Esophagus muscularis mucosa (tissue), 4 donors: ENCODE measurements around the gene FBXO5. TPM values are rescaled to one million over a fixed set of nuclear protein-coding genes. Genes with fewer than 3 reads are reported as not detected.

Experiments used
- DNase-seq: peaks from one replicate; pipeline ENCODE4 v3.0.0-alpha.2; 2017; ENCODE audit errors: extremely low spot score
- H3K27ac ChIP-seq, 4 donors: fragments of 200-600 bp; sonication (generic); replicated peaks in 1 of 4; 1 replicate in 3 of 4; 2 replicates in 1 of 4; pipeline ENCODE4 v1.5.1; 2016 to 2019; ENCODE audit warnings: mild to moderate bottlenecking in 1 of 4
- H3K27me3 ChIP-seq, 4 donors: fragments of 200-600 bp; sonication (generic); one replicate each; pipeline versions ENCODE4 v1.5.1 to v1.6.0; 2016 to 2019
- H3K36me3 ChIP-seq, 4 donors: fragments of 200-600 bp; sonication (generic); one replicate each; pipeline ENCODE4 v1.5.1; 2016 to 2019
- H3K4me1 ChIP-seq, 4 donors: fragments of 200-600 bp; sonication (generic); one replicate each; pipeline ENCODE4 v1.5.1; 2016 to 2019
- H3K4me3 ChIP-seq, 4 donors: fragments of 200-600 bp; sonication (generic); 1 replicate in 2 of 4; 2 replicates in 2 of 4; pipeline ENCODE4 v1.5.1; 2016 to 2019; ENCODE audit warnings: mild to moderate bottlenecking in 4 of 4, moderate library complexity in 1 of 4
- H3K9me3 ChIP-seq, 4 donors: fragments of 200-600 bp; sonication (generic); 1 replicate in 3 of 4; 2 replicates in 1 of 4; pipeline ENCODE4 v1.5.1; 2016 to 2019
- CTCF ChIP-seq, 3 experiments: fragments of 200-600 bp in 2 of 3; fragments of 450-650 bp in 1 of 3; sonication (generic) in 2 of 3; IDR thresholded peaks; one replicate each; pipeline ENCODE4 v1.5.1; 2017 to 2019; ENCODE audit warnings: antibody characterized with exemption in 3 of 3, mild to moderate bottlenecking in 2 of 3, moderate library complexity in 1 of 3
- EP300 ChIP-seq: sonication (generic); formaldehyde crosslinking; IDR thresholded peaks from one replicate; pipeline ENCODE4 v1.6.1; 2017; ENCODE audit warnings: antibody characterized with exemption
- POLR2A ChIP-seq: fragments of 450-650 bp; IDR thresholded peaks from one replicate; pipeline ENCODE4 v1.6.1; 2017; ENCODE audit warnings: antibody characterized with exemption, moderate library complexity, mild to moderate bottlenecking, low read depth
- POLR2AphosphoS5 ChIP-seq, 2 donors: sonication (generic); formaldehyde crosslinking; IDR thresholded peaks; one replicate each; pipeline ENCODE4 v1.6.1; 2017; ENCODE audit warnings: antibody characterized with exemption in 2 of 2
- WGBS: methylation state at CpG from one replicate; pipeline ENCODE4 v1.1.5; 2018; 5-methylcytosine and 5-hydroxymethylcytosine counted together
- intact Hi-C: fragments of 100-400 bp; cut with DNase I; formaldehyde crosslinking; loops from one replicate; pipeline ENCODE4 v1.15.1; 2023
- total RNA-seq, 4 donors: library from RNA; depleted of rRNA; stranded (reverse); fragments of >200 nt; gene quantifications; one replicate each; pipeline versions ENCODE4 v1.1.0 to v1.2.1, GENCODE V29; 2016

The FBXO5 gene
- total RNA-seq, 4 donors from 2014 or later = 2.1 to 6.3 (median 4.1) TPM

- no peaks in the 10 kb centered on the region for H3K27me3 ChIP-seq
- H3K4me3 ChIP-seq = no peak overlapping the region
- peaks cover 0 to 8% (median 4%) of the 10 kb centered on the region in 4 donors for H3K9me3 ChIP-seq
- no peaks in the 10 kb centered on the region for H3K36me3 ChIP-seq
- H3K4me1 ChIP-seq = no peaks in the 10 kb centered on the region
- H3K27ac ChIP-seq = no peak overlapping the region
- 72% methylated on average over 1 of the region's 1 CpG for WGBS
- no peak for DNase-seq
- intact Hi-C loops = no loop called here
- TF ChIP-seq EP300 (no peak), CTCF (IDR thresholded peaks at IDR 0.05) (no peak), POLR2A (no peak), POLR2AphosphoS5 (IDR thresholded peaks at IDR 0.05) (no peak)
These were observed 25.0 kb downstream of the FBXO5 start for GRCh38 chr6:152957796-152958195.

- 75% methylated on average over 3 of the region's 3 CpGs for WGBS
These were observed 28.4 kb downstream of the FBXO5 start for GRCh38 chr6:152954443-152954842.

GRCh38 chr6:152952866-152953509, 29.9 kb downstream of the FBXO5 start:
- no peak for TF ChIP-seq EP300
- TF ChIP-seq POLR2AphosphoS5 (IDR thresholded peaks at IDR 0.05) = no peak
- peak in 1 of 3 experiments; percentile 33 for TF ChIP-seq CTCF (IDR thresholded peaks at IDR 0.05)
- no peak overlapping the region for H3K4me3 ChIP-seq
- 70% methylated on average over 7 of the region's 7 CpGs for WGBS
- no peaks in the 10 kb centered on the region for H3K36me3 ChIP-seq
- peaks cover 0 to 8% (median 4%) of the 10 kb centered on the region in 4 donors for H3K9me3 ChIP-seq
- DNase-seq = no peak
- intact Hi-C loops = no loop called here
- H3K4me1 ChIP-seq = peaks cover 4 to 6% (median 5%) of the 10 kb centered on the region in 4 donors
- no peak overlapping the region for H3K27ac ChIP-seq
- peaks cover 0 to 5% (median 0%) of the 10 kb centered on the region in 4 donors for H3K27me3 ChIP-seq

More at GRCh38 chr6:152954443-152954842, 28.4 kb downstream of the FBXO5 start:
- peaks cover 0 to 2% (median 0%) of the 10 kb centered on the region in 4 donors for H3K27me3 ChIP-seq
- no peak overlapping the region for H3K27ac ChIP-seq
- intact Hi-C loops = no loop called here
- TF ChIP-seq CTCF (IDR thresholded peaks at IDR 0.05) (no peak), EP300 (no peak), POLR2AphosphoS5 (IDR thresholded peaks at IDR 0.05) (no peak), POLR2A (no peak)
- no peaks in the 10 kb centered on the region for H3K4me1 ChIP-seq
- peaks cover 0 to 8% (median 4%) of the 10 kb centered on the region in 4 donors for H3K9me3 ChIP-seq
- no peak for DNase-seq
- H3K36me3 ChIP-seq = no peaks in the 10 kb centered on the region
- H3K4me3 ChIP-seq = no peak overlapping the region

GRCh38 chr6:152952045-152952444, 30.8 kb downstream of the FBXO5 start:
- no peak for DNase-seq
- H3K4me3 ChIP-seq = no peak overlapping the region
- H3K9me3 ChIP-seq = peaks cover 0 to 8% (median 4%) of the 10 kb centered on the region in 4 donors
- peaks cover 5 to 8% (median 6%) of the 10 kb centered on the region in 4 donors for H3K4me1 ChIP-seq
- intact Hi-C loops = no loop called here
- no peaks in the 10 kb centered on the region for H3K36me3 ChIP-seq
- no peak for TF ChIP-seq CTCF (IDR thresholded peaks at IDR 0.05)
- no peak for TF ChIP-seq POLR2AphosphoS5 (IDR thresholded peaks at IDR 0.05)
- TF ChIP-seq POLR2A = no peak
- no peak for TF ChIP-seq EP300
- 6% methylated on average over 1 of the region's 1 CpG for WGBS
- no peak overlapping the region for H3K27ac ChIP-seq
- H3K27me3 ChIP-seq = peaks cover 0 to 5% (median 0%) of the 10 kb centered on the region in 4 donors

GRCh38 chr6:152950240-152950639, 32.6 kb downstream of the FBXO5 start:
- Histone ChIP-seq H3K36me3 (no peaks in the 10 kb centered on the region), H3K4me1 (peaks cover 5 to 8% (median 6%) of the 10 kb centered on the region in 4 donors), H3K27ac (no peak overlapping the region), H3K9me3 (peaks cover 0 to under 1% (median 0%) of the 10 kb centered on the region in 4 donors), H3K27me3 (peaks cover 0 to 5% (median 0%) of the 10 kb centered on the region in 4 donors), H3K4me3 (no peak overlapping the region)
- DNase-seq = no peak
- intact Hi-C loops = no loop called here
- TF ChIP-seq POLR2AphosphoS5 (IDR thresholded peaks at IDR 0.05) (no peak), CTCF (IDR thresholded peaks at IDR 0.05) (no peak)
- WGBS = 82% methylated on average over 3 of the region's 3 CpGs
